Activated CD8-positive, alpha-beta T cell treated with anti-CD3 and anti-CD28 coated beads for 36 hours (primary cell): Measurements from ENCODE around the gene HDGFL2. TPM values are rescaled to one million over a fixed set of nuclear protein-coding genes. Genes with fewer than 3 reads are reported as not detected.

ENCODE experiments used
- ATAC-seq: fragments of 200-7000 bp; cut with Tn5 transposase; one replicate; pipeline ENCODE4 v1.10.0; 2021; ENCODE audit warnings: mild to moderate bottlenecking, moderate library complexity
- CTCF ChIA-PET: fragments of 350-600 bp; sonication (Branson Sonifier 250); formaldehyde crosslinking; loops from one replicate; lab custom pipeline; 2021; ENCODE audit warnings: antibody characterized with exemption; lab: Charles Lee
- POLR2A ChIA-PET: fragments of 350-600 bp; sonication (Branson Sonifier 250); formaldehyde crosslinking; loops from one replicate; lab custom pipeline; 2021; ENCODE audit warnings: antibody characterized with exemption; lab: Charles Lee
- DNase-seq: peaks from one replicate; pipeline ENCODE4 v3.0.0-alpha.2; 2020
- H3K27ac Mint-ChIP-seq: one replicate; pipeline ENCODE4 v1.8.0; 2021; ENCODE audit warnings: mild to moderate bottlenecking, mixed read lengths
- H3K27me3 Mint-ChIP-seq: one replicate; pipeline ENCODE4 v1.8.0; 2021; ENCODE audit warnings: mixed read lengths
- H3K36me3 Mint-ChIP-seq: one replicate; pipeline ENCODE4 v1.8.0; 2021; ENCODE audit warnings: low read depth, mixed read lengths
- H3K4me1 Mint-ChIP-seq: one replicate; pipeline ENCODE4 v1.8.0; 2021; ENCODE audit warnings: low read depth, mixed read lengths
- H3K4me3 Mint-ChIP-seq: one replicate; pipeline ENCODE4 v1.8.0; 2021; ENCODE audit warnings: mild to moderate bottlenecking, moderate library complexity, mixed read lengths
- H3K9me3 Mint-ChIP-seq: one replicate; pipeline ENCODE4 v1.8.0; 2021; ENCODE audit warnings: mixed read lengths
- intact Hi-C: fragments of 100-400 bp; cut with micrococcal nuclease; formaldehyde crosslinking; loops from one replicate; pipeline ENCODE4 v1.10.0; 2022
- total RNA-seq, 2 experiments: library from RNA; stranded (reverse); gene quantifications; one replicate each; pipeline ENCODE4 v1.2.3, GENCODE V29; 2021
- TF ChIP-seq, protein P1 (sequence below): fragments of 200-600 bp; IDR thresholded peaks from one replicate; pipeline ENCODE4 v1.8.0; 2022; ENCODE audit warnings: antibody characterized with exemption, mild to moderate bottlenecking

HDGFL2 gene
- total RNA-seq, 2 experiments from 2014 or later: 37.5 to 44.0 TPM

DNA sequence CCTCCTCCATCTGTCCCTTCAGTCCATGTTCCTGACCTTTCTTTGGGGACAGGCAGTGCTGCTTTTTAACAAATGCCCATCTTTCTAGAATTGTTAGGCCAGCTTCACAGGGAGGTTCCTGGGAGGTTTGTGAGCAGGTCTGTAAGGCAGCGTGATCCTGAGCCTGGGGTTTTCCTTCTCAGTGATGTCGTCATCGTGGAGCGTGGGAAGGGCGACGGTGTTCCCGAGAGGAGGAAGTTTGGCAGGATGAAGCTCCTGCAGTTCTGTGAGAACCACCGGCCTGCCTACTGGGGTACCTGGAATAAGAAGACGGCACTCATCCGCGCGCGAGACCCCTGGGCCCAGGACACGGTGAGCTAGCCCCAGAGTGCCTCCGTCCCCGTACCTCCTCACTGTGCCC, 42.8 kb upstream of the HDGFL2 start:
- H3K36me3 Mint-ChIP-seq: peaks cover 57% of the 10 kb centered on the region
- no peak overlapping the region for H3K4me3 Mint-ChIP-seq
- no peaks in the 10 kb centered on the region for H3K4me1 Mint-ChIP-seq
- intact Hi-C loops: no loop called here
- ChIA-PET POLR2A (interaction anchor here (0.7 to 1.6 kb wide), 5 partner anchors 9 to 18 kb away, joined by 3 to 6 read pairs (median 3); no protein-coding TSS in a partner anchor), CTCF (no interaction called here)
- DNase-seq: no peak
- H3K9me3 Mint-ChIP-seq: no peaks in the 10 kb centered on the region
- TF ChIP-seq, protein P1, sequence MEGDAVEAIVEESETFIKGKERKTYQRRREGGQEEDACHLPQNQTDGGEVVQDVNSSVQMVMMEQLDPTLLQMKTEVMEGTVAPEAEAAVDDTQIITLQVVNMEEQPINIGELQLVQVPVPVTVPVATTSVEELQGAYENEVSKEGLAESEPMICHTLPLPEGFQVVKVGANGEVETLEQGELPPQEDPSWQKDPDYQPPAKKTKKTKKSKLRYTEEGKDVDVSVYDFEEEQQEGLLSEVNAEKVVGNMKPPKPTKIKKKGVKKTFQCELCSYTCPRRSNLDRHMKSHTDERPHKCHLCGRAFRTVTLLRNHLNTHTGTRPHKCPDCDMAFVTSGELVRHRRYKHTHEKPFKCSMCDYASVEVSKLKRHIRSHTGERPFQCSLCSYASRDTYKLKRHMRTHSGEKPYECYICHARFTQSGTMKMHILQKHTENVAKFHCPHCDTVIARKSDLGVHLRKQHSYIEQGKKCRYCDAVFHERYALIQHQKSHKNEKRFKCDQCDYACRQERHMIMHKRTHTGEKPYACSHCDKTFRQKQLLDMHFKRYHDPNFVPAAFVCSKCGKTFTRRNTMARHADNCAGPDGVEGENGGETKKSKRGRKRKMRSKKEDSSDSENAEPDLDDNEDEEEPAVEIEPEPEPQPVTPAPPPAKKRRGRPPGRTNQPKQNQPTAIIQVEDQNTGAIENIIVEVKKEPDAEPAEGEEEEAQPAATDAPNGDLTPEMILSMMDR: no peak
- H3K27me3 Mint-ChIP-seq: no peaks in the 10 kb centered on the region
- ATAC-seq: no peak
- H3K27ac Mint-ChIP-seq: no peak overlapping the region

- TF ChIP-seq, protein P1: no peak
- POLR2A ChIA-PET: interaction anchor here (0.6 to 1.6 kb wide), 6 partner anchors 10 to 238 kb away, joined by 3 to 6 read pairs (median 3); no protein-coding TSS in a partner anchor
These were observed 42.3 kb upstream of the HDGFL2 start for GRCh38 chr19:4429771-4430171.

DNA sequence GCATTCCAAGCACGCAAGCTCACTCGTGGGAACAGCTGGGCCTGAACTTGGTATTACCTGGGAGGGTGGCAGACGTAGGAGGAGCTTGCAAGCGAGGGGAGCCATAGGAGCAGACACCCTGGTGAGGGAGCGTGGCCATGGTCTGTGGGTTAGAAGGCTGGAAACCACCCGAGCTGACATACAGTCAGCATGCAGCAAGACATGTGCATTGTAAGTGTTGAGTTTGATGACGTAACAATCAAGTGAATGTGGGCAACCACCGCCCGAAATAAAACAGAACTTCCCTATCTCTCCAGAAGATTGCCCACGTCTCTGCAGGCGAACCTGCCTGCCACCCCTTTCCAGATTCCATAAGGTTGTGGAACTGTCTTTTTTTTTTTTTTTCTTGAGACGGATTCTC, 41.3 kb upstream of the HDGFL2 start:
- Mint-ChIP-seq H3K27me3 (no peaks in the 10 kb centered on the region), H3K4me1 (no peaks in the 10 kb centered on the region), H3K36me3 (peaks cover 60% of the 10 kb centered on the region), H3K4me3 (no peak overlapping the region), H3K9me3 (no peaks in the 10 kb centered on the region), H3K27ac (no peak overlapping the region)
- CTCF ChIA-PET: no interaction called here
- POLR2A ChIA-PET: interaction anchor here (1.3 kb wide), 1 partner anchor 13 kb away, joined by 3 read pairs; no protein-coding TSS in a partner anchor
- TF ChIP-seq, protein P1: no peak
- ATAC-seq: no peak
- DNase-seq: no peak
- intact Hi-C loops: no loop called here

More at GRCh38 chr19:4429771-4430171, 42.3 kb upstream of the HDGFL2 start:
- no peak for DNase-seq
- Mint-ChIP-seq H3K4me1 (no peaks in the 10 kb centered on the region), H3K4me3 (no peak overlapping the region), H3K27me3 (no peaks in the 10 kb centered on the region), H3K36me3 (peaks cover 61% of the 10 kb centered on the region), H3K27ac (no peak overlapping the region), H3K9me3 (no peaks in the 10 kb centered on the region)
- no peak for ATAC-seq
- intact Hi-C loops: no loop called here
- CTCF ChIA-PET: no interaction called here

- ATAC-seq (no peak), DNase-seq (no peak)
- Mint-ChIP-seq H3K9me3 (no peaks in the 10 kb centered on the region), H3K4me3 (no peak overlapping the region), H3K36me3 (peaks cover 58% of the 10 kb centered on the region), H3K27me3 (no peaks in the 10 kb centered on the region), H3K27ac (no peak overlapping the region), H3K4me1 (no peaks in the 10 kb centered on the region)
- CTCF ChIA-PET: no interaction called here
- intact Hi-C loops: no loop called here
- POLR2A ChIA-PET: interaction anchor here (1.3 kb wide), 1 partner anchor 13 kb away, joined by 3 read pairs; no protein-coding TSS in a partner anchor
- TF ChIP-seq, protein P1: no peak
These were observed 40.8 kb upstream of the HDGFL2 start for GRCh38 chr19:4431296-4431695.

DNA sequence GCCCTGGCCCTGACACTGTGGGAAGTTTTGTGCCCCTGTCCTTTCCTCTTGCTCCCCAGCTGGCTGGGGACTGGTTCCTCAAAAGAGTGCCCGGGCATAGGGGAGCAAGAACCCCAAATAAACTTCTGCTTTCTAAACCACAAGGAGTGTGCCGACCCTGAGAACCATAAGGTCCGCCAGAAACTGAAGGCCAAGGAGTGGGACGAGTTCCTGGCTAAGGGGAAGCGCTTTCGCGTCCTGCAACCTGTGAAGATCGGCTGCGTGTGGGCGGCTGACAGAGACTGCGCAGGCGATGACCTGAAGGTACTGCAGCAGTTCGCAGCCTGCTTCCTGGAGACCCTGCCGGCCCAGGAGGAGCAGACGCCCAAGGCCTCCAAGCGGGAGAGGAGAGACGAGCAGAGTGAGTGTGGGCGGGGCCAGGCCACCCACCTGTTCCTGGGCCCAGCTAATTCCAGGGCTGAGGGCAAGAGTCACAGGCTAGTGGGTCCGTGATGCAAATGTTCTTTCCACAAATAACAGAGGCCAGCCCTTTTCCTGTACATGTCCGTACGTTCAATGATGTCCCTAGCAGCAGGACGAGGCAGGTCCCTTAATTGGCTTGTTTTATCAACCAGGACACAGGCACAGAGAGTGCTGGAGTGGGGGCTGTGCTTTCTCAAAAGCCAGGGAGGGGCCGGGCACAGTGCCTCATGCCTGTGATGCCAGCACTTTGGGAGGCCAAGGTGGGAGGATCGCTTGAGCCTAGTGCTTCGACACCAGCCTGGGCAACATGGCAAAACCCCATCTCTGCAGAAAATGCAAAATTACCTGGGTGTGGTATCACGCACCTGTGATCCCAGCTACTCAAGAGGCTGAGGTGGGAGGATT, 40.1 kb upstream of the HDGFL2 start:
- Mint-ChIP-seq H3K36me3 (peaks cover 60% of the 10 kb centered on the region), H3K4me3 (no peak overlapping the region), H3K9me3 (no peaks in the 10 kb centered on the region), H3K27ac (no peak overlapping the region), H3K4me1 (no peaks in the 10 kb centered on the region), H3K27me3 (no peaks in the 10 kb centered on the region)
- ChIA-PET POLR2A (no interaction called here), CTCF (no interaction called here)
- TF ChIP-seq, protein P1: no peak
- DNase-seq (no peak), ATAC-seq (no peak)
- intact Hi-C loops: no loop called here
